RCC 7860 (cell line): ENCODE data around the gene TACC3.
A peak's percentile ranks its signal among the peaks of the same experiment; 100 is the strongest.

Experiments used
- DNase-seq: peaks from one replicate; pipeline ENCODE4 v3.0.0-alpha.2; 2015; ENCODE audit warnings: low spot score
- FAIRE-seq: peaks from 2 replicates; lab custom pipeline; 2012; peaks lifted over from hg19 to GRCh38; lab: Jason Lieb, UNC

TACC3 gene

GRCh38 chr4:1721666-1722550, 587 bp downstream of the TACC3 start:
- DNase-seq (no peak), FAIRE-seq (no peak)

DNA sequence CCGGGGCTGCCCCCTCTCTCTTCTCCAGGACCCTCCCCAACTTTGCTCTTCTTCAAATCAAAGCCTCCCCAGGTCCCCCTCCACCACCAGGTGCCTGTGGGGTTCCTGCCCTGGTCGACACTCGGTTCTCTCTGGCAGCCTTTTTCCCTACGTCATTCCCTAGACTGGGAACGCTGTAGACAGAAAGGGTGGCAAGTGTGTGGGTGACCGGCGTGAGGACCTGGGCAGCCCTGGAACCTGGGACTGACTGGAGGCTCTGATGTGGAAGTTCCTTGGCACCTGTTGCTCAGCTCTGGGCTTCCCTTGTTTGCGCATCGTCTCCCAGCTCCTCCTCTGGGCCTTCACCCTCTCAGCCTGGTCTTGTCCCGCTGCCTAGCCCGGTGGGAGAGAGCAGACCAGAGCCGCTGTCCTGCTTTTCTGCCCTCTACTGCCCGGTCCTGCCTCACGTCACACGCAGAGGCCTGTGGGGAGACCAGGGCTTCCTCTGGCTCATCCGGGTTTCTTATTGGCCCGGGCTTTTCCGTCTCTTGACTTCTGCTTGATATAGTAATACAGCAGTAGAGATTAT, 1.3 kb downstream of the TACC3 start:
- FAIRE-seq (no peak), DNase-seq (peak; percentile 21)

DNA sequence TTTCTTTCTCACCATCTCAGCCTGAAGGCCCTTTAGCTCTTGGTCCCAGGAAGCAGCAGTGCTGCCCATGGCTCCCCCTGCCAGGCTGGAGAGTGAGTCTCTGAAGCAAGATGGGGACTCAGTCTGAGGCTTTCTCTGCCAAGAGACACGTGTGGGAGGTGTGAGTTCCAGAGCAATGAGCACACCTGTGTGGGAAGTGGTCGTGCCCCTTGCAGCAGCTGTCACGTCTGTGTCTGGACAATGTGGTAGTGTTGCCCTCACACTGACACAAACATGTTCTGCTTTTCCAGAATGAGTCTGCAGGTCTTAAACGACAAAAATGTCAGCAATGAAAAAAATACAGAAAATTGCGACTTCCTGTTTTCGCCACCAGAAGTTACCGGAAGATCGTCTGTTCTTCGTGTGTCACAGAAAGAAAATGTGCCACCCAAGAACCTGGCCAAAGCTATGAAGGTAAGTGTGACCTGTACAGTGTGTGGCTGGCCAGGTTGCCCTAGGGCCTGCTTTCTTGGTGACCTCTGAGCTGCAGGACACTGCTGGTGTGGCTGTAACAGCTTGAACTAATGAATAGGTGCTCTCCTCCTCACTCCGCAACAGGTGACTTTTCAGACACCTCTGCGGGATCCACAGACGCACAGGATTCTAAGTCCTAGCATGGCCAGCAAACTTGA, 1.9 kb downstream of the TACC3 start:
- no peak for DNase-seq

DNA sequence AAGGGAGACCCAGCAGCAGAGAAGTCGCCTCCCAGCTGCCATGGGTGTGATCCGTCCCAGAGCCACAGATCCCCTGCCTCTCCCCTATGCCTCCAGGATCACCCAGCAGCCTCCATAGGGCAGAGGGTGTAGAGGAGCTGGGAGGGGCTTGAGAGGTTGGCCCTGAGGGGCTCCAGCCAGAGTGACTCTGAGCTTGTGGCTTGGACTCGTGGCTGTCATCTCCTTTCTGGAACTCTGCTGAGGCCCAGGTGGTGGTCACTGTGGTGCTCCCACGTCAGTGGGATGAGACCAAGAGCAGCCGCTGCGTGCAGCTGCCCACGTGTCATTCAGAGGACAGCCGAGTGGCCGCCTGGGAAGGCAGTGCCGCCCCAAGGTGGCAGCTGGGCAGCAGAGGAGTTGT, 4.2 kb downstream of the TACC3 start:
- FAIRE-seq: no peak
- no peak for DNase-seq

More for the DNA sequence above, 1.9 kb downstream of the TACC3 start:
- no peak for FAIRE-seq

DNA sequence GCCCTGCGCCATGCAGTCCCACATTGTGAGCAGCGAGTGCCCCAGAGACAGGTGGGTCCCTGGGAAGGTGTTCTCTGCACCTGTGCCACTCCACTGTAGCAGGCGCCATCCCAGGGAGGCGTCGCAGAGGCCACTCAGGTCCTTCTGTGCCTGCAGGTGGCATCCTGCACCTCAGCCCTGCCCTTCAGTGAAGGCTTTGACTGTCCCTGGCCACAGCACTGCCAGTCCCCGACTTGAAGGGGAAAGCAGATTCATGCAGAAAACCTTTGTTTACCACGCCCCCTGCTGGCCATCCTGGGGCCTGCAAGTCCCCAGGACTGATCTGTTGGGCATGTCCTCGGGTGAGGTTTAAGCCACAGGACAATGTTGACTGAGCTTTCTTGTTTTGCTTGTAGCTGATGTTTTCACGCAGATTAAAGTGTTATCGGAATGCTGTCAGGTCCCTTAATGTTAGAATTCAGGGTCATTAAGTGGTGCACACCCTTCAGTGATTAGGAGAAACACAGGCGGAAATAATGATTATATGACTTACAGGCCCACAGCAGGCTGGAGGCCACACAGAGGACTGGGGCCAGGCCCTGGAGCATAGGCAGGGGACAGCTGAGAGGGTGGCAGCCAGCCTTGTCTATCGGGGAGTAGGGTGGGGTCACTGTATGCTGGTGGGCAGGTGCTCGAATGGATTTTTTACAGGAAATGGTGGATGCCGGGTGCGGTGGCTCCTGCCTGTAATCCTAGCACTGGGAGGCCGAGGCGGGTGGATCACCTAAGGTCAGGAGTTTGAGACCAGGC, 5.0 kb downstream of the TACC3 start:
- FAIRE-seq (peak; percentile 67), DNase-seq (peak; percentile 73)

GRCh38 chr4:1727117-1728031, 6.1 kb downstream of the TACC3 start:
- DNase-seq: peak; percentile 92
- peak; percentile 91 for FAIRE-seq

GRCh38 chr4:1728061-1728980, 7.0 kb downstream of the TACC3 start:
- FAIRE-seq (no peak), DNase-seq (no peak)

- no peak for FAIRE-seq
- DNase-seq: no peak
Observed at GRCh38 chr4:1730532-1731135, 9.3 kb downstream of the TACC3 start.

DNA sequence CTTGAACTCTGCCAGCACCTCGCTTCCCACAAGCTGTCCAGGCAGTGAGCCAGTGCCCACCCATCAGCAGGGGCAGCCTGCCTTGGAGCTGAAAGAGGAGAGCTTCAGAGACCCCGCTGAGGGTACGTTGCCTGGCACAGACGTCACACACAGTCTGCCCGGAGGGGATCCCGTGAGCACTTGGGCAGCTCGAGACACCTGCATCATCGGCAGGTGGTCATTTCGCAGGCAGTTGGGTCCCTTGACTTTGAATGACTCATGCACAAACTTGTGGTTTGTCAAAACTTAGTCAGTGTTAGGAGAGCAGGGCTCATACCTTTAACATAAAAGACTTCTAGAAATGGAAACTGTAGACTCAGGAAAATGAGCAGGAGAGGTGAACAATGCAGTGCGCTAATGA, 9.9 kb downstream of the TACC3 start:
- FAIRE-seq (peak; percentile 84), DNase-seq (peak; percentile 73)

DNA sequence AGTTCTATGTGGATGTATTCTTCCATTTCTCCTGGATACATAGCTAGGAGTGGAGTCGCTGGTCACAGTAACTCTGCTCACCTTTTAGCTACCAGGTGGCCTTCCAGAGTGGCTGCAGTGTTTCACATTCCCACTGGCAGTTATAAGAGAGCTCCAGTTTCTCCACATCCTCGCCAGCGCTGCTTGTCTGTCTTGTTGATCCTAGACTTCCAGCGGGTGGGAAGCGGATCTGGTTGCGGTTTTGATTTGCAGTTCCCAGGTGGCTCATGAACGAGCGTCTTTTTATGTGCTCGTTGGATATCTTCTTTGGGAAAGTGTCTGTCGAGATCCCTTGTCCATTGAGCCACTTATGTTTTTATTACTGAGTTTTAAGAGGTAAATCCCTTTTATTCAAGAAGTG, 11.6 kb downstream of the TACC3 start:
- no peak for FAIRE-seq
- DNase-seq: no peak

- FAIRE-seq (no peak), DNase-seq (no peak)
Observed at GRCh38 chr4:1735215-1735614, 13.9 kb downstream of the TACC3 start.

GRCh38 chr4:1736812-1737211, 15.5 kb downstream of the TACC3 start:
- FAIRE-seq: no peak
- no peak for DNase-seq

GRCh38 chr4:1737666-1738065, 16.3 kb downstream of the TACC3 start:
- DNase-seq (no peak), FAIRE-seq (no peak)

DNA sequence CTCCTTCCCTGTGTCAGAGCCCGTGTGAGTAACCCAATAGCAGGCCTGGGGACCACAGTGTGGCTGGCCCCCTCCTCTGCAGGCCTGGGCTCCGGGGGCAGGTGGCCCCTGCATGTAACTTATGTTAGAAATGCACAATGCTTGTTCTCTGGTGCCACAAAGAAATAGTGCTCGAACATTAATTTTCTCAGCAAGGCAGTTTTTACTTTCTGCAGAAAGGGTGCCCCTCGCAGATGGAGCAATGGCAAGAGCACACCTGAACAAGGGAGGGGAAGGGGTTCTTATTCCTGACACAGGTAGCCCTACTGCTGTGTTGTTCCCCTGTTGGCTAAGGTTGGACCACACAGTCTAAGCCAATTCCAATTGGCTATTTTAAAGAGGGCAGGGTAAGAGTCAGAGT, 17.1 kb downstream of the TACC3 start:
- FAIRE-seq: no peak
- no peak for DNase-seq

DNA sequence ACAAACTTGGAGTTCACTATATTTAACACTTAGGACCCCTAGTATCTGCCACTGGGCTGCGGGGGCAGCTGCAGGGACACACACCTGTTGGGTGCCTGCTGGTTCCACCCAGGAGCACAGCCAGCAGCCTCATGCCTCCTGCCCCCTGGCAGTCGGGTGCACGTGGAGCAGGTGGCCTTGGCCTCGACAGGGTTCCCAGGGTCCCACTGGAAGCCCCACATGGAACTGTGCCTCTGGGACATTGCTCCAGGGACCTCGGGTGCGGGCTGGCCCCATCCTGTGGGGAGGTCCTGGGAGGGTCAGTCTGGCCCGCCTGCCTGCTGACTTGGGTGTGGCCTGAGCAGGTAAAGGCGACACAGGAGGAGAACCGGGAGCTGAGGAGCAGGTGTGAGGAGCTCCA, 18.0 kb downstream of the TACC3 start:
- no peak for FAIRE-seq

DNA sequence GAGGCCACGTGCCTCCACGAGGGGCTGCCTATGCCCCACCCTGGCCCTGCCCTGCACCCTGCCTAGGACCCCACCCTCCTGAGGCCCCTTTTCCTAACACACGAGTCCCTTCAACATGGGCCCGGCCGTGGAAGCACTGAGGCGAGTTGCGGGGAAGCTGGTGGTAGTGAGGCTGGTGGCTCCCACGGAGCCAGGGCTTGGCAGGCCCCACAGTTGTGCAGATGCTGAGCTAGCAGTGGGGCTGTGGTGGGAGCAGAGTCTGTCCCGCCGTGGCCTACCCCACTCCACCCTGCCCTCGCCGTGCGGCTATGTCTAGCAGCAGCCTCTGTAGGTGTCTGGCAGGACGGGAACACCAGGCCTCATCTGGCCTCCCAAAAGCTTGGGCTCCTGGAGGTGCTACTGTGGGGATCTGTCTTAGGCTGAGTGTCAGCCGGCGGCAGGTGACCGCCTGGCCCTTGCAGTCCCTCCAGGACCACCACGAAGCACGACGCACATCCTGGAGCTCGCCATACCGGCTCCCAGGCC, 18.8 kb downstream of the TACC3 start:
- FAIRE-seq: no peak
- no peak for DNase-seq

More for the DNA sequence above, 18.0 kb downstream of the TACC3 start:
- DNase-seq: no peak

GRCh38 chr4:1741208-1741607, 19.9 kb downstream of the TACC3 start:
- DNase-seq (no peak), FAIRE-seq (no peak)

DNA sequence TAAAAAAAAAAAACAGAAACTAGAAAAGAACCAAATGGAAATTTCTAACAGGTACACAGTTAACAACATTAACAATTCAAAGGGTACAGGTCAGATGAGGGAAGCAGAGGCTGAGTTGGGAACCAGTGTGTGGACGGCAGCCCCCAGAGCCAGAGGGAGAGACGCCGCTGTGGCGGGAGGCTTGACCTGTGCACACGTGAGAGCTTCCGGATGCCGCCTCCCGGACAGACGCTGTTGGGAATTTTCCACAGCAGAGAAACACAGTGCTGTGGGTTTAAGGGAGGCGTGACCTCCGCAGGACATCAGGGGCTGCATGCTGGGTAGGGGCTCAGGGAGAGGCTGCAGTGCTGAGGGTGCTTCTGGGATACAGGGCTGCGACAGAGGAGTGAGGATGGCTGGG, 22.2 kb downstream of the TACC3 start:
- DNase-seq: no peak
- no peak for FAIRE-seq
